ENCODE results near the gene RARB.

GRCh38 chr3:25445731-25446130, 17.7 kb downstream of the RARB start:
- TF ChIP-seq CTCF (IDR thresholded peaks at IDR 0.05 in 8 of 11, conservative IDR thresholded peaks at IDR 0.05 in 3 of 11): no peak
- TF ChIP-seq POLR2A (IDR thresholded peaks at IDR 0.05): no peak
- TF ChIP-seq POLR2AphosphoS5 (IDR thresholded peaks at IDR 0.05): no peak
